ENCODE results near the gene FOXI1. TPM values are rescaled to one million over a fixed set of nuclear protein-coding genes. Genes with fewer than 3 reads are reported as not detected.

The FOXI1 gene
- polyA plus RNA-seq, 3 donors = not detected

- Histone ChIP-seq H3K79me2 (ENCODE audit: insufficient read depth, low read length) (no peaks in the 10 kb centered on the region), H3K9ac (ENCODE audit: insufficient read depth, low read length, poor library complexity, severe bottlenecking) (no peak overlapping the region), H4K20me1 (ENCODE audit: insufficient read depth, low read length) (no peaks in the 10 kb centered on the region), H3K27me3 (ENCODE audit: control insufficient read depth in 2 of 2, insufficient read depth in 2 of 2, low read length in 2 of 2) (no peaks in the 10 kb centered on the region), H3K9me3 (replicated peaks in 1 of 2; ENCODE audit: control insufficient read depth in 1 of 2, insufficient read depth in 1 of 2, low read length in 2 of 2) (no peaks in the 10 kb centered on the region), H3K36me3 (replicated peaks in 1 of 2; ENCODE audit: control insufficient read depth in 1 of 2, insufficient read depth in 2 of 2, low read length in 2 of 2) (no peaks in the 10 kb centered on the region), H3K4me2 (replicated peaks; ENCODE audit: extremely low read depth, low read length, poor library complexity, severe bottlenecking) (no peak overlapping the region), H3K4me3 (replicated peaks in 1 of 3; ENCODE audit: low read depth in 2 of 3, low read length in 3 of 3) (no peak overlapping the region), H3K27ac (ENCODE audit: low read depth in 1 of 2, low read length in 2 of 2) (no peak overlapping the region), H3K4me1 (ENCODE audit: control insufficient read depth in 1 of 2, insufficient read depth in 2 of 2, low read length in 2 of 2) (no peaks in the 10 kb centered on the region), H2AFZ (ENCODE audit: insufficient read depth, low read depth, low read length, poor library complexity, severe bottlenecking) (no peak overlapping the region)
- intact Hi-C loops (cut with micrococcal nuclease) = loop anchor here (5.0 to 10.0 kb wide), 3 partner anchors 241 to 323 kb away; no protein-coding TSS in a partner anchor
- no peak for DNase-seq
- H3K27ac Mint-ChIP-seq = no peak overlapping the region
- H3K9me3 Mint-ChIP-seq = peaks cover 0 to 2% (median under 1%) of the 10 kb centered on the region in 7 donors
- WGBS (ENCODE audit: insufficient coverage) = 100% methylated on average over 1 of the region's 6 CpGs
- no peaks in the 10 kb centered on the region for H3K36me3 Mint-ChIP-seq
- TF ChIP-seq, protein P1, sequence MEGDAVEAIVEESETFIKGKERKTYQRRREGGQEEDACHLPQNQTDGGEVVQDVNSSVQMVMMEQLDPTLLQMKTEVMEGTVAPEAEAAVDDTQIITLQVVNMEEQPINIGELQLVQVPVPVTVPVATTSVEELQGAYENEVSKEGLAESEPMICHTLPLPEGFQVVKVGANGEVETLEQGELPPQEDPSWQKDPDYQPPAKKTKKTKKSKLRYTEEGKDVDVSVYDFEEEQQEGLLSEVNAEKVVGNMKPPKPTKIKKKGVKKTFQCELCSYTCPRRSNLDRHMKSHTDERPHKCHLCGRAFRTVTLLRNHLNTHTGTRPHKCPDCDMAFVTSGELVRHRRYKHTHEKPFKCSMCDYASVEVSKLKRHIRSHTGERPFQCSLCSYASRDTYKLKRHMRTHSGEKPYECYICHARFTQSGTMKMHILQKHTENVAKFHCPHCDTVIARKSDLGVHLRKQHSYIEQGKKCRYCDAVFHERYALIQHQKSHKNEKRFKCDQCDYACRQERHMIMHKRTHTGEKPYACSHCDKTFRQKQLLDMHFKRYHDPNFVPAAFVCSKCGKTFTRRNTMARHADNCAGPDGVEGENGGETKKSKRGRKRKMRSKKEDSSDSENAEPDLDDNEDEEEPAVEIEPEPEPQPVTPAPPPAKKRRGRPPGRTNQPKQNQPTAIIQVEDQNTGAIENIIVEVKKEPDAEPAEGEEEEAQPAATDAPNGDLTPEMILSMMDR (IDR thresholded peaks at IDR 0.05) = no peak
- no peak overlapping the region for H3K4me3 Mint-ChIP-seq
- H3K27me3 Mint-ChIP-seq (ENCODE audit: low read depth in 3 of 3) = peaks cover 9 to 18% (median 12%) of the 10 kb centered on the region in 3 donors
- peaks cover 10% of the 10 kb centered on the region for H3K4me1 Mint-ChIP-seq
Observed at GRCh38 chr5:170104299-170104698, 1.4 kb upstream of the FOXI1 start.

DNA sequence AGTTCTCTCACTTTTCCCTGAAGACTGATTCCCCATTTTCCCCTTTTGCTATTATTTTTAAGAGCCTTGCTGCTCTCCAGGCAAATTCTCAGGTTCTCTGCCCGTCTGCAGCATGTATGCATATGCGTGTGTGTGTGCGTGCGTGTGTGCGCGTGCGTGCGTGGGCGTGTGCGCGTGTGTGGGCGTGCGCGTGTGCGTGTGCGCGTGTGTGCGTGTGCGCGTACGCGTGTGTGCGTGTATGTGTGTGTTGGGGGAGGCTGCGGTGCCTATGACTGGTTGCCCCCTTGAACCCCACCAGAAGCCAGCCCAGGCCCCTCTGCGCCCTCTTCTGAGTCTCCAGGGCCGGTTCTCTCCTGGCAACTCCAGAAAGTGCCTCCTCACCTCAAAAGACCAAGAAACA is 987 bp upstream of the FOXI1 start:
- Histone ChIP-seq H4K20me1 (ENCODE audit: insufficient read depth, low read length) (no peaks in the 10 kb centered on the region), H3K27me3 (ENCODE audit: control insufficient read depth in 2 of 2, insufficient read depth in 2 of 2, low read length in 2 of 2) (no peaks in the 10 kb centered on the region), H3K4me1 (ENCODE audit: control insufficient read depth in 1 of 2, insufficient read depth in 2 of 2, low read length in 2 of 2) (no peaks in the 10 kb centered on the region), H3K79me2 (ENCODE audit: insufficient read depth, low read length) (no peaks in the 10 kb centered on the region), H3K4me2 (replicated peaks; ENCODE audit: extremely low read depth, low read length, poor library complexity, severe bottlenecking) (no peak overlapping the region), H3K36me3 (replicated peaks in 1 of 2; ENCODE audit: control insufficient read depth in 1 of 2, insufficient read depth in 2 of 2, low read length in 2 of 2) (no peaks in the 10 kb centered on the region), H3K27ac (ENCODE audit: low read depth in 1 of 2, low read length in 2 of 2) (no peak overlapping the region), H3K9me3 (replicated peaks in 1 of 2; ENCODE audit: control insufficient read depth in 1 of 2, insufficient read depth in 1 of 2, low read length in 2 of 2) (no peaks in the 10 kb centered on the region), H3K9ac (ENCODE audit: insufficient read depth, low read length, poor library complexity, severe bottlenecking) (no peak overlapping the region), H3K4me3 (replicated peaks in 1 of 3; ENCODE audit: low read depth in 2 of 3, low read length in 3 of 3) (no peak overlapping the region), H2AFZ (ENCODE audit: insufficient read depth, low read depth, low read length, poor library complexity, severe bottlenecking) (no peak overlapping the region)
- no peaks in the 10 kb centered on the region for H3K36me3 Mint-ChIP-seq
- peaks cover 9 to 18% (median 12%) of the 10 kb centered on the region in 3 donors for H3K27me3 Mint-ChIP-seq (ENCODE audit: low read depth in 3 of 3)
- intact Hi-C loops (cut with micrococcal nuclease) = loop anchor here (5.0 to 10.0 kb wide), 3 partner anchors 240 to 323 kb away; no protein-coding TSS in a partner anchor
- H3K9me3 Mint-ChIP-seq = peaks cover 0 to 2% (median 0%) of the 10 kb centered on the region in 7 donors
- TF ChIP-seq, protein P1 (IDR thresholded peaks at IDR 0.05) = no peak
- H3K27ac Mint-ChIP-seq = no peak overlapping the region
- H3K4me1 Mint-ChIP-seq = peaks cover 10% of the 10 kb centered on the region
- H3K4me3 Mint-ChIP-seq = no peak overlapping the region
- DNase-seq = no peak
- WGBS (ENCODE audit: insufficient coverage) = 94% methylated on average over 24 of the region's 26 CpGs
